Activated CD4-positive, alpha-beta T cell treated with anti-CD3 and anti-CD28 coated beads, Interleukin-2, amount 10 ng/mL, durations not matched to agents 24 days and 14 days (primary cell): ENCODE data around the gene ZSCAN16. TPM values are rescaled to one million over a fixed set of nuclear protein-coding genes. Genes with fewer than 3 reads are reported as not detected.

Experiments used
- DNase-seq: peaks from one replicate; pipeline ENCODE4 v3.0.0; 2022
- H3K27ac Mint-ChIP-seq: one replicate; pipeline ENCODE4 v1.8.0; 2022; ENCODE audit warnings: mild to moderate bottlenecking, mixed read lengths
- H3K27me3 Mint-ChIP-seq: one replicate; pipeline ENCODE4 v1.8.0; 2022; ENCODE audit warnings: mixed read lengths
- H3K36me3 Mint-ChIP-seq: one replicate; pipeline ENCODE4 v1.8.0; 2022; ENCODE audit warnings: low read depth, mild to moderate bottlenecking, mixed read lengths
- H3K4me1 Mint-ChIP-seq: one replicate; pipeline ENCODE4 v1.8.0; 2021; ENCODE audit warnings: mixed read lengths
- H3K4me3 Mint-ChIP-seq: one replicate; pipeline ENCODE4 v1.8.0; 2022; ENCODE audit warnings: mild to moderate bottlenecking, moderate library complexity, mixed read lengths
- H3K9me3 Mint-ChIP-seq: one replicate; pipeline ENCODE4 v1.8.0; 2021; ENCODE audit warnings: mixed read lengths
- intact Hi-C: fragments of 100-400 bp; cut with micrococcal nuclease; formaldehyde crosslinking; loops from one replicate; pipeline ENCODE4 v1.15.1; 2023
- total RNA-seq: library from RNA; stranded (reverse); gene quantifications from 2 replicates; pipeline ENCODE4 v1.2.3, GENCODE V29; 2022

The ZSCAN16 gene
- total RNA-seq, 1 donor from 2014 or later: 3.0 TPM

- no peak overlapping the region for H3K4me3 Mint-ChIP-seq
- no peak for DNase-seq
- H3K27ac Mint-ChIP-seq: no peak overlapping the region
- no peaks in the 10 kb centered on the region for H3K27me3 Mint-ChIP-seq
- peaks cover 17% of the 10 kb centered on the region for H3K9me3 Mint-ChIP-seq
- H3K4me1 Mint-ChIP-seq: peaks cover 8% of the 10 kb centered on the region
- peaks cover 9% of the 10 kb centered on the region for H3K36me3 Mint-ChIP-seq
- intact Hi-C loops: no loop called here
Measured at GRCh38 chr6:28165563-28165962, 41.2 kb downstream of the ZSCAN16 start.

GRCh38 chr6:28167068-28167467, 42.7 kb downstream of the ZSCAN16 start:
- DNase-seq: no peak
- Mint-ChIP-seq H3K27ac (no peak overlapping the region), H3K36me3 (peaks cover 5% of the 10 kb centered on the region), H3K4me3 (no peak overlapping the region), H3K4me1 (peaks cover 3% of the 10 kb centered on the region), H3K9me3 (peaks cover 13% of the 10 kb centered on the region), H3K27me3 (no peaks in the 10 kb centered on the region)
- intact Hi-C loops: no loop called here

GRCh38 chr6:28167926-28168325, 43.5 kb downstream of the ZSCAN16 start:
- intact Hi-C loops: no loop called here
- Mint-ChIP-seq H3K27ac (no peak overlapping the region), H3K36me3 (peaks cover 2% of the 10 kb centered on the region), H3K4me3 (no peak overlapping the region), H3K27me3 (no peaks in the 10 kb centered on the region), H3K9me3 (peaks cover 7% of the 10 kb centered on the region), H3K4me1 (no peaks in the 10 kb centered on the region)
- DNase-seq: no peak

DNA sequence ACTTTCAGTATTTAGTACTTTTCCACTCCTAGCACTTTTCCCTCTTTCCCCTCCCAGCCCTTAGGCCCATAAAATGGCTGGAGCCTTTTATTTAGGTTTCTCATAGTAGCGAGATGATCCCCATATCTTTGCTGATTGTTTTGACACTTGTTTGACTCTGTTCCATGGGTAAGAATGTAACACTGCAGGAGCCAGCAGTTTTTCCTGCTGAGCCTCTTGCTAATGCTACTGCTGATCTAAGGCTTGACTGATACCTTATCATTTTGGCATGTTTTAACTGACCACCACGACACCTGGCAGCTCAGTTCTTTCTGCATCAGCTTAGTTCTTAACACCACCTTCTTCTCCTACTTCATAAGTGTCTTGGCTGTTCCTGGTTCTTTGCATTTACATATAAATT, 46.9 kb downstream of the ZSCAN16 start:
- H3K27me3 Mint-ChIP-seq: peaks cover 7% of the 10 kb centered on the region
- no peaks in the 10 kb centered on the region for H3K4me1 Mint-ChIP-seq
- intact Hi-C loops: no loop called here
- H3K4me3 Mint-ChIP-seq: no peak overlapping the region
- H3K9me3 Mint-ChIP-seq: peaks cover 14% of the 10 kb centered on the region
- DNase-seq: peak; percentile 12
- no peak overlapping the region for H3K27ac Mint-ChIP-seq
- H3K36me3 Mint-ChIP-seq: no peaks in the 10 kb centered on the region

DNA sequence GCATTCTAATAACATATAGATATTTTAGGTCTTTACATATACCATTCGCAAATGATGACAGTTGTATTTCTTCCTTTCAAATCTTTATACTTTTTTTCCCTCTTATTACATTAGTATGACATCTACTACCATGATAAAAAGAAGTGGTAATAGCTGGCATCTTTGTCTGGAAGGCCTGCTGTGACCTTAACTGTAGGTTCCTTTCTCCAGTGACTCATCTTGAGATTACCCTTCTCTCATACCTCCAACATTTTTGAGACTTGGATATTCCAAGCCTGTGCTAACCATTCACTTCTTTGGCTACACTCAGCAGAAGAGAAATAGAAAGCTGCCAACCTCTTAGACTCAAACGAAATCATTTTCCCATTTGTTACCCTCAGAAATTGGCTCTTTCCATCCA, 47.6 kb downstream of the ZSCAN16 start:
- Mint-ChIP-seq H3K27ac (no peak overlapping the region), H3K4me3 (no peak overlapping the region), H3K9me3 (peaks cover 14% of the 10 kb centered on the region), H3K27me3 (peaks cover 7% of the 10 kb centered on the region), H3K4me1 (no peaks in the 10 kb centered on the region), H3K36me3 (no peaks in the 10 kb centered on the region)
- no peak for DNase-seq
- intact Hi-C loops: no loop called here

DNA sequence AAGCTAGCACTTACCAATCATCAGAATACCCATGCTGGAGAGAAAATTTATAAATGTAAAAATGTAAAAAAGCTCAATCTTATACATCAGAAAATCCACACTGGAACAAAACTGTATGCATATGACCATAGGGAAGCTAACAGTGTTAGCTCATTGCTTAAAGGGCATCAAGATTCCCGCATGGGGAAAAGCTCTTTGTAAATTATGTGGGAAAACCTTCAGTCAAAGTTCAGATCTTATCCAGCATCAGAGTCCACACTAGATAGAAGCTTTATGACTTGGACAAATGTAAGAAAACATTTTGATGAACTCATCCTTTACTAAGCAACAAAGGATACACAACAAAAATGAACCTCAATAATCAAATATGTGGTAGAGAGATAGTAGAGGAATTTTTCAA, 52.0 kb downstream of the ZSCAN16 start:
- no peak overlapping the region for H3K27ac Mint-ChIP-seq
- H3K4me3 Mint-ChIP-seq: no peak overlapping the region
- H3K36me3 Mint-ChIP-seq: no peaks in the 10 kb centered on the region
- H3K27me3 Mint-ChIP-seq: peaks cover 9% of the 10 kb centered on the region
- no peaks in the 10 kb centered on the region for H3K4me1 Mint-ChIP-seq
- DNase-seq: no peak
- intact Hi-C loops: no loop called here
- peaks cover 7% of the 10 kb centered on the region for H3K9me3 Mint-ChIP-seq

Other genes with a start within 250 kb of the ZSCAN16 start
- gene OR2B2, start 212.2 kb upstream of the ZSCAN16 start, total RNA-seq: not detected in 2 replicates
- not detected in 2 replicates for gene OR2B6, start 167.4 kb upstream of the ZSCAN16 start, total RNA-seq
- gene ZNF165, start 44.0 kb upstream of the ZSCAN16 start, total RNA-seq: 0.26 and 0.47 TPM in 2 replicates
- gene ZKSCAN8, start 17.3 kb downstream of the ZSCAN16 start, total RNA-seq: 17.6 and 17.7 TPM in 2 replicates
- 5.2 and 6.3 TPM in 2 replicates for gene ZSCAN9, start 100.7 kb downstream of the ZSCAN16 start, total RNA-seq
- 3.8 and 4.9 TPM in 2 replicates for gene ZKSCAN4, start 127.7 kb downstream of the ZSCAN16 start, total RNA-seq
- gene NKAPL, start 134.7 kb downstream of the ZSCAN16 start, total RNA-seq: not detected in 2 replicates
- 5.9 and 7.7 TPM in 2 replicates for gene ZSCAN26, start 142.5 kb downstream of the ZSCAN16 start, total RNA-seq
- gene PGBD1, start 157.0 kb downstream of the ZSCAN16 start, total RNA-seq: 1.8 and 2.5 TPM in 2 replicates
- gene ZSCAN31, start 211.5 kb downstream of the ZSCAN16 start, total RNA-seq: 0.54 and 0.79 TPM in 2 replicates
- gene ZKSCAN3, start 225.3 kb downstream of the ZSCAN16 start, total RNA-seq: 2.7 and 2.9 TPM in 2 replicates